GM18909 (cell line): ENCODE data around the gene SMIM13.

Experiments used
- ATAC-seq: cut with Tn5 transposase; IDR thresholded peaks from one replicate; pipeline ENCODE4 v1.9.1; 2021; ENCODE audit warnings: mild to moderate bottlenecking; ENCODE audit not compliant: unreplicated experiment, poor library complexity

SMIM13 gene

DNA sequence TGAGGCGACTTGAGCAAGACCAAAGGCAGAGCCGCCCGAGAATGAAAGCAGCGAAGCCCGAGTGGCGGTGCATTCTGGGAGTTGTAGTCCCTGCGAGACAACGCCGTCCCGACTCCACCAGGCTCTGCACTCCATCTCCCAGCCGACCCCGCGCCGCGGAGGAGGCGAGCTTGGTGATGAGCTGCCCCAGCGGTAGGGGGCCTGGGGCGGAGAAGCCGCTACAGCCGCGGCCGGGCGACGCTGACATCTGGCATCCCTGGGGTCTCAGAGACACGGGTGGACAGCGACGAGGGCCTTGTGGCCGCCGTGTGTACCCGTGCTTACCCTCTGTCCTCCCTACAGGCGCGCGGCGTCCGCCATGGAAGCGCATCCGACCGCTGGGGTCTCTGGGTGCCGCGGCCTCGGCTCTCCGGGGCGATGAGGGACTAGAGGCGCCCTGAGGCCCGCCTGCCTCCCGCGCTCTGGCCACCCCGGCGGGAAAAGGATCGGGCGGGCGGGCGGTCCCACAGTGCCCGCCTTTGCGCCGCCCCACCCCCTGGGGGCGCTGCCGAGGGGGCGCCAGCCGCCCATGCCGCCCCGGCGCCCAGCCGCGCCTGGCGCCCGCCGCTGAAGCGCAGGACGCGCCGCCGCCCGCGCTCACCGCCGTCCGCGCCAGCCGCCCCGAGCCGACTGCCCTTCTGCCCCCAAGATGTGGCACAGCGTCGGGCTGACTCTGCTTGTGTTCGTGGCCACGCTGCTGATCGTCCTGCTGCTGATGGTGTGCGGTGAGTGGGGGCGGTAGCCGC lies at the start of gene SMIM13:
SMIM13 (plus strand) TSS at position 209 of the 785 bp plus-strand sequence; CDS start at position 689, 480 bp downstream.
- ATAC-seq = peak; percentile 91

DNA sequence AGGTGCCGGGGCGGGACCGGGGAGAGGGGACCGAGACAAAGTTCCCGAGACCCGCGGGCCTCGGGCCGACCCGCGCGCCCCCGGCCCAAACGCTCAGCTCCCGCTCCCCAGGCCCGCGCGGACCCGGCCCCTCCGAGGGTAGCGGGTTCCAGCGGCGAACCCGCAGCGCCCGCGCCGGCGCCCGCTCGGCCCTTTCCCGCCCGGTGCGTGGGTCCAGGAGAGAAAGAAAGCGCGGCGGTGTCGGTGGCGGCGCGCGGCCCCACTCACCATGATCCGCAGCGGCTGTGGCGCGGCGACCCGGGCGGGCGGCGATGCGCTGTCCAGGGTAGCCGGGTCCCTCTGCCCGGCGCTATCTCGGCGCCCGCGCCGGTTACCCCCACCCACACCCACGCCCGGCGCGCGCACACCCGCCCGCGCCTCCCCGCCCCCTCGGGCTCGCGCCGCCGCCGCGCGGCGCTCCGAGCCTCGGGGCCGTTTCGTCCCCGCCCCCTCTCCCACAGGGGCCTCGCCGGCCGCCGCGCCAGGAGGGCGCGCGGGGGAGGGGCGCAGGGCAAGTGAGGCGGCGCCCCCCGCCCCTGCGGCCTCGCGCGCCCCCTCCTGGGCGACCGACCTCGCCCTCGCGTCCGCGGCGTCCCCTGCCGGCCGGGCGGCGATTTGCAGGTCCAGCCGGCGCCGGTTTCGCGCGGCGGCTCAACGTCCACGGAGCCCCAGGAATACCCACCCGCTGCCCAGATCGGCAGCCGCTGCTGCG lies 49.5 kb upstream of the SMIM13 start, which contains the start of gene ELOVL2:
ELOVL2 (minus strand) TSS at position 345 of the 751 bp plus-strand sequence; CDS start at position 270, 75 bp downstream.
- ATAC-seq = no peak

DNA sequence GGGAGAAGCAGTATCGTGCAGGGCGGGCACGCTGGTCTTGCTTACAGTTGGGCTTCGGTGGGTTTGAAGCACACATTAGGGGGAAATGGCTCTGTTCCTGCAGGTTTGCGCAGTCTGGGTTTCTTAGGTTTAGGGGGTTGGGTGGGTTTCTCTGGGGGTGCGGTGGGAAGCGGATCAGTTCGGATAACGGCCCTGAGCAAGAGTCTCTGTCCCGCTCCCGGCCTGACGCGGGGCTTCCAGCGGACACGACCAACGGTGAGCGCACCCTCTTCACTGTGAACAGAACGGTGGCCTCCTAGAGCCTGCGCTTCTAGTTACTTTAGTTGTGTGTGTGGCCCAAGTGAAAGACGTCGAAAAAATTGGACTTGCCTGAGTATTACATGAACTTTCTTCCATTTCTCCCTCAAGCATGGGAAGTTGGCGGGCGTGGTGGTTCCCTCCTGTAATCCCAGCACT lies 48.9 kb upstream of the SMIM13 start:
- ATAC-seq = no peak

DNA sequence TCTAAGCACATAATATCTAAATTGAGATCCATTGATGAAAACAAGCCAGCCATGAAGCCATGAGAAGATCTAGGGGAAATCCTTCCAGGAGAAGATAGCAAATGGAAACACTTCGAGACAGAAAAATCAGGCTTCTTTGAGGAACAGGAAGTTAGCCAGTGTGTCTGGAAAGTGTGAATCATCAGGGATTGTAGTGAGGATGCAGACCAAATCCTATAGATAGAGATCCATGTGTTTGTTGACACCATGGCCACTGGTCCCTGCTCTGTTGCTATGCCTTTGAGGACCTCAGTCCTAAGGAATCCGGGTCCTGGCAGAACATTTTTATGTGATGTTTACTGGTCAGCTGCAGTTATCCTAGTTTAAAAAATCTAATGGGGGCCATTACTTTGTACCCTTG lies 42.9 kb upstream of the SMIM13 start:
- ATAC-seq = no peak

DNA sequence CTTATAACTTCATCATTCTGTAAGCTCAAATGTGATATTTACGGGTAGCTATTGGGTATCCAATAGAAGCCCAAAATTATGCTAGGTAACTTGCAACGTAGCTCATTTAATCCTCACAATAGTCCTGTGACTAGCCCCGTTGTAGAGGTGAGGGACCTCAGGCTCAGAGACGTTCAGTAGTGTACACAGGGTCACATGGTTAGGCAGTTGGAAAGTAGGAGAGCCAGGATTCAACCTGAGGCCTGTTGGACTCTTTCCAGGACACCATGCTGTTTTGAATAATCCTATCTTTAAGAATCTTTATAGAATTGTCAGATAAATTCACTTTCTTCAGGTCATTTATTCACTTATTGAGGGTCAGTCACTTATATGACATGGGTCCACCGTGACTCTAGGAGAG lies 40.3 kb upstream of the SMIM13 start:
- no peak for ATAC-seq

DNA sequence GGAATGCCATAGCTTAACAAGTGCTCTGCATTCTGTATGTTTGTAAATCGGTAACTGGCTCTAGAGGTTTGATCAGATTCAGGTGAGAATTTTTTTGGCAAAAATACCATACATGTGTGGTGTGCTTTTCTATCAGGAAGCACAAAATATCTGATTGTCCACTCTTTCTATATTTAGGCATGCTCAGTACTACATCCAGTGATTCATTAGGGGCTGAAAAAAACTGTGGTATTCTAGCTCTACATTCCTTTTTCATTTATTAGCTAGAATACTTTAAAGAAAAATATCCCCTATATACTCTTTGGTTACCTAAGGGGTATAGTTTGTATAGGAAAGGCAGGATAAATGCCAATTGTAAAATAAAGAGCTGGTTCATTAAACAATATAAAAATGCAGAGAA lies 38.9 kb upstream of the SMIM13 start:
- ATAC-seq = no peak

DNA sequence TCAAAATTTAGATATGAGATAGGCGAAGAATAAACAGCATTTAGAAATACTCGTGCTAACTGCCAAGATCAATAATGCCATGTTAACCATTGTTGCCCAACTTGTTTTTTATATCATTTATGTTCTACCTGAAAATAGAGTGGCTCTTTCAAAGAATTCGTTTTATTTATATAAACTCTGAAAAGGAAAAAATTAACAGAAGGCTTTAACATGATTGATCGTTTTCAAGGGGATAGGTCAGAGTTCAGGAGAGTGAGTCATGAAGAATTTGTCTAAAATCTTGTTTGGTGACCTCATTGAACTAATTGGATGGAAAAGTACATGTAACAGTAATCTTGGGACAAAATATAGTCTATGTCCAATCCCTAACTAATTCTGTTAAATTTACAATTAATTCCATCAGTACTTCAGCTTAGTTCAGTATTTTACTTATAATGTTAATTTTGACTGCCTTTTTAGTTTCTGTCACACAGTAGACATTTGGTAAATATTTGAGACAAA lies 38.5 kb upstream of the SMIM13 start:
- ATAC-seq = no peak

DNA sequence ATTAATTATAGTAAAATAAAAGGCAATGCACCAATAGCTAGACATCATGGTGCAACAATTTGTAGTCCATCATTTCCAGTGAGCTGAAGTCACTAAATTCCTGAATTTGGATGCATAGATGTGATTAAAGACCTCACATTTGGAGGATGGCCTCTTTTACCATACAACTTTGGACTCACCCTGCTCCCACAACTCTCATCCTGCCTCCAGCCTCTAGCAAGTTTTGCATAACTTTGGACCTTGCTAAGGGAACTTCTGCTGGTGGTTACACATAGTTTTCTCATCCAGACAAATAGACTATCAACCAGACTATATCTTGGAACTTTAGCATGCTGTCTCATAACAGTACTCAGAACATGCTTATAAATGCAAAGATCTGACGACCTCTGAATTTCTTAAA lies 36.8 kb upstream of the SMIM13 start:
- no peak for ATAC-seq

DNA sequence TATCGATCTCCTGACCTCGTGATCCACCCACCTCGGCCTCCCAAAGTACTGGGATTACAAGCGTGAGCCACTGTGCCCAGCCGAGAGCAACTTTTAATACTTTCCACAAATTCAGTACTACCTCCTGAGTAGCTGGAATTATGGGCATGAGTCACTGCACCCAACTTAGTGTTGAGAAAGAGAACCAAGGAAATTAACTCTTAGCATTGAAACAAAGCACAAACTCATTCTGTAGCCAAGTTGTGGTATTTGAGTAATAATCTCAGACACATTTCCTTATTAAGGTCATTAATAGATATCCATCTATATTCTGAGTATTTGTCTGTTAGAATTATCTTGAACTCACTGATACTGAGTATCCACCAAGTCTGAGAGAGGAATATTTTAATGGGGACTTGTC lies 35.2 kb upstream of the SMIM13 start:
- no peak for ATAC-seq

DNA sequence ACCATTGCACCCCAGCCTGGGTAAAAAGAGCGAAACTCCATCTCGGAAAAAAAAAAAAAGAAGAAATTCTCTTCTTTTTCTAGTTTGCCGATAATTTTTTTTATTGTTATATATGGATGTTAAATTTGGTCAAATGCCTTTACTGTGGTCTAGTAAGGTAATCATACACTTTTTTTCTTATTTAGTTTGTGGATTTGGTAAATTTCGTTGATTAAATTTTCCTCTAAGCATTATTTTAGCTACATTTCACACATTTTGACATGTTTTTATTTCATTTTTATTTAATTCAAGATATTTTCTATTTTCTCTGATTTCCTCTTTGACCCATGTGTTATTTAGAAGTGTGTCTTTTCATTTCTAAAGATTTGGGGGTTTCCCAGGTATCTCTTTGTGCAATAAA lies 31.6 kb upstream of the SMIM13 start:
- no peak for ATAC-seq

DNA sequence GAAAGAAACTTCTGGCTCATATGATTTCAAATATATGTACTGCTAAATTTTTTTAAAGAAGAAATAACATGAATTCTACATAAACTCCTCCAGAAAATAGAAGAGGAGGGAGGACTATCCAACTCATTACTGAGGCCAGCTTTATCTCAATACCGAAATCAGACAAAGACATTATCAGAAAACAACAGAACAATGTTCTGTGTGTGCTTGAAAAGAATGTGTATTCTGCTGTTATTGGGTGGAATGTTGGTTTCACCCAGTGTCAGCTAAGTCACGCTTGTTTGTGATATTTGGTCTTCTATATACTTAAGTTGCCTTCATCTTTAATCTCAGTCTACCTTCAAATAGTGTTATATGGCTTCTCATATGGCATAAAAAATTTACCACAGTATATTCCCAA lies 30.9 kb upstream of the SMIM13 start:
- ATAC-seq = no peak

DNA sequence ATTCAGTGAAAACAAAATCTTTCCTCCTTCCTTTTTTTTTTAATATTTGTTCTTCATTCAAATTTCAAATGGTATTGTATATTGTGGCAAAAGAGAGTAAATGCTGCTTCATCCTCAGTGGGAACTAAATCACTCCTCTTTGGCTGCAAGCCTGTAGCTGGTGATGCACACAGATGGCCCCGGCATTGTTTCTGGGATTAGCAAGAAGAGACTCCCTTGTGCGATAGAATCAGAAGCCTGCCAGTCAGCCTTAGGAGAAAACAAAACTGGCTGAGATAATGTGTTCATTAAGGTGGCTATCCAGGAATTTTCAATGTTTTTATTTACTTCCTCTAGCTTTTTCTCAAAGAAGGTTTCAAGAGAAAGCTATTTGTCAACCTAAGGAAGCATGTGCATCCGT lies 28.8 kb upstream of the SMIM13 start:
- ATAC-seq = no peak

DNA sequence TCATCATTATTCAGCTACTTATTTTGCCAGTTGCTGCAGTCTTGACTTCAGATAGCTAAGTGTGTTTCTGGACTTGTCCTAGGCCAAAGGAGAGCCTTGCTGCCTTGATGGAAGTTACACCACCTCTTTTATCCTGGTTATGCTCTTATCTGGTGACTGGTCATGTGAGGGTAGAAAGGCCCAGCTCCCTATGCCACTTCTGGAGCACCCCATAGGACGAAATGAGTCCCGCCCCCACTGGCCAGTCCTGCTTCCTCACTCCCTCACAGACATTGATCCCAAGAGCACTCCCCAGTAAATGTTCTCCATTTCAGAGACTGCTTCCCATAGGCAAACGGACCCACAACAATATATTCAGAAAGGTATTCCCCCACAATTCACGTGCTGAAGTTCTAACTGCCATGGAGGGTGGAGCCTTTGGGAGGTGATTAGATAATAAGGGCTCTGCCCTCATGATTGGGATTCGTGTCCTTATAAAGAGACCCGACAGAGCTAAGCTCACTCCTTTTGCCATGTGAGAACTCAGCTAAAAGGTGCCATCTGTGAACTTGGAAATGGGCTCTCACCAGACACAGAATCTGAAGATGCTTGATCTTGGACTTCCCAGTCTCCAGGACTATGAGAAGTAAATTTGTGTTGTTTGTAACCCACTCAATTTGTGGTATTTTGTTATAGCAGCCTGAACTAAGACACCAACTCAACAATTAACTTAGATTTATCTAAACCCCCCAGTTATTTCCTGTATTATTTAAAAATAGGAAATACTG lies 28.0 kb upstream of the SMIM13 start:
- ATAC-seq = no peak

DNA sequence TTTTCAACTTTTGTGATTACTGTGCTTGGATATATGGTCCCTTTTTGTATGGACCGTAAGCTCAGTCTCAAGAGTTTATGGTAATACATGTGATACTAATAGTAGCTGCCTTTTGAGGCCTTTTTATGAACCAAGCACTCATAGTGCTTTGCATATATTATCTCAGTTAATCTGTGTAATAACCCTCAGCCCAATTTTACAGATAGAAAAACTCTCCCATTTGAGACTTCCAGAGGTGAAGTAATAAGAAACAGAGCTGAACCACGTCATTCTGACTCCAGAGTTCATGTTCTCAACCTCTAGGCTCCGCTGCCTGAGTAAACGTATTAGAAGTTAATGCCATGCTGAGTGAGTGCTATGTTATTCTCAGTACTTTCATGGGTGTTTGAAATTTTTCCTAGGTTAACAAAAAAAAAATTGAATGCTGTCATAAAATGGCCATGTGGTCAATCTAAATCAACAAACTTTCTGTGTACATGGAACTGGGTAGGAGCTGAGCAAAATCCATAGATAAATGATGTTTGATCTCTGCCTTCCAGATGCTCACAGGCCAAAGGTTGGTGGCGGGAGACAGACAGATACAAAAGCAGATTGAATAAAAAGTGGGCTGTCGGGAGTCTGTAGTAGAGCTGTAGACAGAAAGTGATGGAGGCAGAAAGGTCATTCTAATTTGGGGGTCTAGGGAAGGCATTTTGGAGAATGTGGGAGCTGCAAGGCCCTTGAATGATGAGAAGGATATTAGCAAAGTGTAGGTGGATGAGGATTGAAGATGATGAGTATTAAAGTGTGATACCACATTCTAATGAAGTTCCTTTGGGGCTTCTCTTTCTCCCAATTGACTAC lies 26.9 kb upstream of the SMIM13 start:
- ATAC-seq = no peak

DNA sequence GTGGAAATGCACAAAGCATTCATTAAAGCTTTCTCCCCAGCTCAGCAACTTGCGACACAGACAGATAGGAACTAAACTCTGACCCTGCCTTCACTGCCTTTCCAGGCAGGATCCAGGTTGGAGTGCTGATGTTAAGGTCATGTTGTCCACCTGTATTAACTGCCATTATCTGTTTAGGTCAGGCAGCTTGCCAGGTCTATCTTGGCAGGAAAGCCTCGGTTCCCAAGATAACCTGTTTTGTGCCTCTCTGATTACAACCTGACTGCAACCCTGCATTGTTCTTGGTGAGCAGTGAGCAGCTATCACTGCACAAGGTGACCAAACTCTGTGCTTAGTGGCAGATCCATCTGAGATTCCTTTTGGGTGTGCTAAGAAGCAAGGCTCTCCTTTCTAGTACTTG lies 26.3 kb upstream of the SMIM13 start:
- no peak for ATAC-seq

DNA sequence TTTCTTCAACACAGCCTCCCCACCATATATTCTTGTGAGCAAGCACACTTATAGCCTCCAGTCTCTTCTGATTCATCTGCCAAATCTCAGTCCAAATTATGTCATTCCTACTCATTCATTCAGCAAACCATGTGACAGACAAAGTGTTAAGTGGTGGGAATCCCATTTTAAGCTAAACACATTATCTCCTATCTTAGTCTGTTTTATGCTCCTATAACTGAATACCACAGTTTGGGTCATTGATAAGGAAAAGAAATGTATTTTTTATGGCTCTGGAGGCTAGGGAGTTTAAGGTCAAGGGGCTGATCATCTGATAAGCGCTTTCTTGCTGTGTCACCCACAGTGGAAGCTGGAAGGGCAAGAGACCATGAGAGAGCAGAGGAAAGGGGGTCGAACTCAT lies 23.9 kb upstream of the SMIM13 start:
- ATAC-seq = no peak

DNA sequence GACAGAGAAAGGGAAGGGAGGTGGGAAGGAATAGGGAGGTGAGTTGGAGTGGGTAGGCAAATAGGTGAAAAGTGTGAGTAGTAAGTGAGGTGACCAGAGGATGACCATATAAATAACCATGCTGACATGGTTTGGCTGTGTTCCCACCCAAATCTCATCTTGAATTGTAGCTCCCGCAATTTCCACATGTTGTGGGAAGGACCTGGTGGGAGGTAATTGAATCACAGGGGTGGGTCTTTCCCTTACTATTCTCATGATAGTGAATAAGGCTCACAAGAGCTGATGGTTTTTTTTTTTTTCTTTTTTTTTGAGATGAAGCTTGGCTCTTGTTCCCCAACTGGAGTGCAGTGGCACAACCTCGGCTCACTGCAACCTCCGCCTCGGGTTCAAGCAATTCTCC lies 21.5 kb upstream of the SMIM13 start:
- ATAC-seq = no peak

DNA sequence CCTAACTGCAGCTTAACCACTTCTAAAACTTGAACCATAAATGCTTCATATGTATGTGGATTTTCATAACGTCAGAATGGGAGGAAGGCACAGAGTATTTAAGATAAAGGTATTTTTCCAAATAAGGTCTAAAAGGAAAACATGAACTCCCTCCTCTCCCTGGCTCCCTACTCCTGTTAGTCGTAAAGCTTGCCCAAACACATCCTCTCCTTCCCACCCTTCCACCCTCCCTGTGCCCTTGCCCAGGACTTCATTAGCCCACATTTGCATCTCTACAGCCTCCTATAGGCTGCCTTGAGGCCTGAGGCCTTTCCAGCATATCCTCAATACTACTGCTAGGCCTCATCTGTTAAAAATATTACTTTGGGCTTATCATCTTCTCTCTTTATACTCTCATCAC lies 17.1 kb upstream of the SMIM13 start:
- ATAC-seq = no peak

DNA sequence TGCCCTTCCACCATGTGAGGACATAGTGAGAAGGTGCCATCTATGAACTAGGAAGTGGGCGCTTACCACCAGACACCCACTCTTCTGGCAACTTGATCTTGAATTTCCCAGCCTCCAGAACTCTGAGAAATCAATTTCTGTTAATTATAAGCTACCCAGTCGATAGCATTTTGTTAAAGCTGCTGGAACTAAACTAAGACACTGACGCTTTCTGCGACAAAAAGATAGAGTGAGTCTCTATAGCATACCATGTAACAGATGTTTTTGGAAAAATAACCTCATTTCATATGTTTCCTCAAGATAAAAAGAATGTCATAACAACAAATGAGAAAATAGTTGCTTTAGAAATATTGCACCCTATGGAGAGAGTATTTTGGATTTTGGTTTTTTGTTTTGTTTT lies 15.4 kb upstream of the SMIM13 start:
- ATAC-seq = no peak

DNA sequence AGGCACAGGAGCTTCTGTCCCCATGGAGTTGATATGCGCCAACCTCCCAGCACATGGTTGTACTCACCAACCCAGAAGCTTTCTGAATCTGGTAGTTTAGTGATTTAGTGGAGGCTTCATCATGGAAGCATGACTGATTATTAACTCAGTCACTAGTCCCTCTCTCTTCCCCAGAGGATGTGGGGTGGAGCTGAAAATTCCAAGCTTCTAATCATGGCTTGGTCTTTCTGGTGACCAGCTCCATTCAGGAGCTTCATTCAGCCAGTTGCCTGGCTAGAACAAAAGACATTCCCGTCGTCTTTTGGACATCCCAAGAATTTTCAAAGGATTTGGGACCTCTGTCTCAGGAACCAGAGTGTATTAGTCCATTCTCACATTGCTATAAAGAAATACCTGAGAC lies 13.3 kb upstream of the SMIM13 start:
- ATAC-seq = no peak
